HG02642 (cell line): ENCODE measurements around the gene NPNT.

ENCODE experiments used
- ATAC-seq: cut with Tn5 transposase; IDR thresholded peaks from one replicate; pipeline ENCODE4 v1.9.1; 2021; ENCODE audit warnings: mild to moderate bottlenecking; ENCODE audit not compliant: unreplicated experiment, poor library complexity

The NPNT gene

GRCh38 chr4:105967058-105967658, 71.9 kb downstream of the NPNT start:
- no peak for ATAC-seq

- no peak for ATAC-seq
Measured at GRCh38 chr4:105969575-105969974, 74.3 kb downstream of the NPNT start.

GRCh38 chr4:105970371-105970770, 75.1 kb downstream of the NPNT start:
- ATAC-seq = no peak

GRCh38 chr4:105971036-105971435, 75.8 kb downstream of the NPNT start:
- no peak for ATAC-seq

- no peak for ATAC-seq
Measured at GRCh38 chr4:105972946-105973621, 77.8 kb downstream of the NPNT start.

- ATAC-seq = no peak
Measured at GRCh38 chr4:105976915-105977314, 81.6 kb downstream of the NPNT start.

- ATAC-seq = no peak
Measured at GRCh38 chr4:105978684-105979296, 83.5 kb downstream of the NPNT start.

- no peak for ATAC-seq
Measured at GRCh38 chr4:105979506-105979905, 84.2 kb downstream of the NPNT start.

- no peak for ATAC-seq
Measured at GRCh38 chr4:105988671-105989070, 93.4 kb downstream of the NPNT start.

GRCh38 chr4:105989485-105990242, 94.4 kb downstream of the NPNT start:
- no peak for ATAC-seq

GRCh38 chr4:105990933-105991332, 95.7 kb downstream of the NPNT start:
- no peak for ATAC-seq

- ATAC-seq = no peak
Measured at GRCh38 chr4:105991726-105992125, 96.5 kb downstream of the NPNT start.

GRCh38 chr4:105992641-105993305, 97.5 kb downstream of the NPNT start:
- ATAC-seq = no peak

- ATAC-seq = no peak
Measured at GRCh38 chr4:105994061-105994460, 98.8 kb downstream of the NPNT start.

- ATAC-seq = no peak
Measured at GRCh38 chr4:105994841-105995501, 99.7 kb downstream of the NPNT start.

- ATAC-seq = no peak
Measured at GRCh38 chr4:105996845-105997244, 101.6 kb downstream of the NPNT start.

GRCh38 chr4:105998171-105999063, 103.1 kb downstream of the NPNT start:
- no peak for ATAC-seq

- no peak for ATAC-seq
Measured at GRCh38 chr4:106002994-106003393, 107.7 kb downstream of the NPNT start.

- no peak for ATAC-seq
Measured at GRCh38 chr4:106010761-106011160, 115.5 kb downstream of the NPNT start.
